Stimulated activated CD8-positive, alpha-beta memory T cell treated with anti-CD3 and anti-CD28 coated beads, Interleukin-7, amount 100 ng/mL, for 1 hour (primary cell): ENCODE data around the gene IL10RB.
"Not testable (repeated sequence)": the region's sequence is repeated elsewhere in the genome, so short reads cannot be mapped to it uniquely, and the experiment has no call there.

ENCODE experiments used
- DNase-seq, 2 donors: peaks; one replicate each; pipeline ENCODE4 v3.0.0-alpha.2; 2020; ENCODE audit warnings: low read depth in 2 of 2

Gene IL10RB

GRCh38 chr21:33240404-33240803, 25.8 kb upstream of the IL10RB start:
- DNase-seq = no peak

DNA sequence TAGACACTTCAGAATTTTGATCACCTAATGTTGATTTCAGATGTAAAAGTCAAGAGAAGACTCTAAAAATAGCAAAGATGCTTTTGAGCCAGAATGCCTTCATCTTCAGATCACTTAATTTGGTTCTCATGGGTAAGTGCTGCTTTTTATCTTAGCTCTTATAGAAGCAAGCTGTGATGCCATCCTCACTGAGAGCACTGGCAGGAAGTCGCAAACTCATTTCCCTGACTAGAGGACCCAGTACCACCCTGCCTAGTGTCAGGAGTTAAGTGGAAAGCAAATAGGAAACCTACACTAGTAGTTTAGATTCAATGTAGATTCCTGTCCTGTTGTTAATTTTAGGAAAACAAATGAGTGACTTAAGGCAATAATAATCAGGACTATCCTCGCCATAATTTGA, 24.3 kb upstream of the IL10RB start:
- no peak for DNase-seq

DNA sequence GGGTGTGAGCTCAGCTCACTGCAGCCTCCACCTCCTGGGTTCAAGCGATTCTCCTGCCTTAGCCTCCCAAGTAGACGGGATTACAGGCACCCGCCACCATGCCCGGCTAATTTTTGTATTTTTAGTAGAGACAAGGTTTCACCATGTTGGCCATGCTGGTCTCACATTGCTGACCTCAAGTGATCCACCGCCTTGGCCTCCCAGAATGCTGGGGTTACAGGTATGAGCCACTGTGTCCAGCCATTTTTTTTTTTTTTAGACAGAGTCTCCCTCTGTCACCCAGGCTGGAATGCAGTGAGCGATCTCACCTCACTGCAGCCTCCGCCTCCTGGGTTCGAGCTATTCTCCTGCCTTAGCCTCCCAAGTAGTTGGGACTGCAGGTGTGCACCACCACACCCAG, 23.3 kb upstream of the IL10RB start:
- DNase-seq = not testable (repeated sequence)

DNA sequence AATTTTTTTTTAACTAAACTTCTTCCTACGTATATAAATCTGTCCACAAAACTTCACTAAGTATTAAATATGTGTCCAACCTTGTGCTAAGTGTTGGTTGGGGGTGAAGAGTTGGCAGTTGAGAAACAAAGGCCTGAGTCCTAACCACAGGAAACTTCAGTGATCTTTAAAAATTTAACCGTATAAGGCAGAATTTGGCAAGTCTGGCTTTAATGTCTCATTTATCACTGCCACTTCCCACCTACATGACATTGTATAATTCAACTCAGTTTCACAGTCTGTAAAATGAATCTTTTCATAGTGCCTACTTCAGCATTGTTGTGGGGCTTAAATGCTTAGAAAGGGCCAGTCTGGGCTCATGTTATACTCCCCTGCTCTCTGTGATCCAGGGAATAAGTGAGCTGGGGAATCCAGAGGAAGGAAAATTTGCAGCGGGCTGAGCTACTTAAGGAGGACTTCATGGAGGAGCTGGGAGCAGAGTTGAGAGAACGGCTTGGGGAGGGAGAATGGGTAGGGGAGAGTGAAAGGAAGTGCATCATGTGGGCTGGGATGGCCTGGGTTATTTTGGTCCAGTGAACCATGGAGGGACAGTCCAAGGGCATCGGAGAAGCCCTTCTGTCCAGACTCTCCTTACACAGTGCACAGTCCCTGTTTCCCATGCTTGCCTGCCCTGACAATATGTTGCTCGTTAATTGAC, 21.9 kb upstream of the IL10RB start:
- no peak for DNase-seq

- DNase-seq = no peak
Measured at GRCh38 chr21:33244779-33245105, 21.4 kb upstream of the IL10RB start.

- no peak for DNase-seq
Measured at GRCh38 chr21:33245289-33245918, 20.8 kb upstream of the IL10RB start.

DNA sequence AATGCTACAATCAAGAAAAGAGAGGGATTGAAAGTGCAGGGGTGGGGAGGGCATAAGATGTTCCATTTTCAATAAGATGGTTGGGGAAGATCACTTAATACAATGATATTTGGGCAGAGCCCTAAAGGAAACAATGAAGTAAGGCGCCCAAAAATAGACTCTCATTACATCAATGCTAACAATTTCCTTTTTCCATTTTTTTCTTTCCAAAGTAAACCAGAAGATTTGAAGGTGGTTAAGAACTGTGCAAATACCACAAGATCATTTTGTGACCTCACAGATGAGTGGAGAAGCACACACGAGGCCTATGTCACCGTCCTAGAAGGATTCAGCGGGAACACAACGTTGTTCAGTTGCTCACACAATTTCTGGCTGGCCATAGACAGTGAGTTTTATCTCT, 19.7 kb upstream of the IL10RB start:
- no peak for DNase-seq

- DNase-seq = no peak
Measured at GRCh38 chr21:33246963-33247362, 19.2 kb upstream of the IL10RB start.

- DNase-seq = no peak
Measured at GRCh38 chr21:33247599-33247998, 18.6 kb upstream of the IL10RB start.

- no peak for DNase-seq
Measured at GRCh38 chr21:33249331-33250002, 16.7 kb upstream of the IL10RB start.

GRCh38 chr21:33251119-33251518, 15.0 kb upstream of the IL10RB start:
- DNase-seq = no peak

DNA sequence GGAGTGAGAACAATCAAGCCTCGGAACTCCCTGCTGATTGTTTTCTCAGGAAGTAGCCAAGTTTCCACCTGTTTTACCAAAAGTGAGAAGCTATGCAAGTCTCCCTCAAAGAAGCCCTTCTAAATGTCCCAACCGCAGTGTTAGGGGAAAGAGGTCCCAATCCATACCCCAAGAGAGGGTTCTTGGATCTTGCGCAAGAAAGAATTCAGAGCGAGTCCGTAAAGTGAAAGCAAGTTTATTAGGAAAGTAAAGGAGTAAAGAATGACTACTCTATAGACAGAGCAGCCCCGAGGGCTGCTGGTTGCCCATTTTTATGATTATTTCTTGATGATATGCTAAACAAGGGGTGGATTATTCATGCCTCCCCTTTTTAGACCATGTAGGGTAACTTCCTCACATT, 12.8 kb upstream of the IL10RB start:
- not testable (repeated sequence) for DNase-seq

- DNase-seq = no peak
Measured at GRCh38 chr21:33254766-33255165, 11.4 kb upstream of the IL10RB start.

GRCh38 chr21:33255404-33255803, 10.8 kb upstream of the IL10RB start:
- DNase-seq = no peak

- no peak for DNase-seq
Measured at GRCh38 chr21:33256019-33256418, 10.1 kb upstream of the IL10RB start.

DNA sequence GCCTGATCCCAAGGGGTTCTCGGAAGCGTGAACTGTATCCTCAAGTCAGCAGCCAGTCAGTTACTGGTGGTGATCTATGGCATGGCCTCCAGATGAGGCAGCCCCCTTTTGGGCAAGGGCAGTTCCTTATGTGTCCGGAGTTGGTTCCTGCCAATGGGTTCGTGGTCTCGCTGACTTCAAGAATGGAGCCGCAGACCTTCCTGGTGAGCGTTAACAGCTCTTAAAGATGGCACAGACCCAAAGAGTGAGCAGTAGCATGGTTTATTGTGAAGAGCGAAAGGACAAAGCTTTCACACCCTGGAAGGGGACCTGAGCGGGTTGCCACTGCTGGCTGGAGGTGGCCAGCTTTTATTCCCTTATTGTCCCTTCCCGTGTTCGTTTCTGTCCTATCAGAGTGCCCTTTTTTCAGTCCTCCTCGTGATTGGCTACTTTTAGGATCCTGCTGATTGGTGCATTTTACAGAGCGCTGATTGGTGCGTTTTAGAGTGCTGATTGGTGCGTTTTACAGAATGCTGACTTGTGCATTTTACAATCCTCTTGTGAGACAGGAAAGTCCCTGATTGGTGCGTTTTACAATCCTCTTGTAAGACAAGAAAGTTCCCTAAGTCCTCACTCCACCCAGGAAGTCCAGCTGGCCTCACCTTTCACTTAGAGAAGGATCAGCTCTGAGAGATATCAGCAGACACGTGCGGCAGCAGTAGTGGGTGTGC, 8.9 kb upstream of the IL10RB start:
- DNase-seq = no peak

GRCh38 chr21:33258475-33258874, 7.7 kb upstream of the IL10RB start:
- DNase-seq = no peak

GRCh38 chr21:33259428-33259827, 6.7 kb upstream of the IL10RB start:
- DNase-seq = no peak

- no peak for DNase-seq
Measured at GRCh38 chr21:33259995-33260394, 6.2 kb upstream of the IL10RB start.

DNA sequence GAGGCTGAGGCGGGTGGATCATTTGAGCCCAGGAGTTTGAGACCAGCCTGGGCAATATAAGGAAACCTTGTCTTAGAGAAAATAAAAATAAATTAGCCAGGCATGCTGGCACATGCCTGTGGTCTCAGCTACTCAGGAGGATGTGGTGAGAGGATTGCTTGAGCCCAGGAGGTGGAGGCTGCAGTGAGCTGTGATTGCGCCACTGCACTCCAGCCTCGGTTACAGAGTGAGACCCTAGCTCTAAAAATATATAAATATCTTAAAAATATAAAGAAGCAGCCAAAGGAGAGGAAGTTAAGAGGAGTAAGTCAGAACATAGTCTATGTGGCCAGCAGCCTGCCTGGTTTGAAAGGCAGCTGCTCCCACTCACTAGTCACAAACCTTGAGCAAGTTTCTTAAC, 4.5 kb upstream of the IL10RB start:
- DNase-seq = no peak

DNA sequence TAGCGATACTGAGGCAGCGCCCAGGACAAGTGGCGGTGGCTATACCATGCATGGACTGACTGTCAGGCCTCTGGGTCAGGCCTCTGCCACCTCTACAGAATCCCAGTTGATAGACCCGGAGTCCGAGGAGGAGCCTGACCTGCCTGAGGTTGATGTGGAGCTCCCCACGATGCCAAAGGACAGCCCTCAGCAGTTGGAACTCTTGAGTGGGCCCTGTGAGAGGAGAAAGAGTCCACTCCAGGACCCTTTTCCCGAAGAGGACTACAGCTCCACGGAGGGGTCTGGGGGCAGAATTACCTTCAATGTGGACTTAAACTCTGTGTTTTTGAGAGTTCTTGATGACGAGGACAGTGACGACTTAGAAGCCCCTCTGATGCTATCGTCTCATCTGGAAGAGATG, 3.2 kb upstream of the IL10RB start:
- no peak for DNase-seq

GRCh38 chr21:33264561-33264960, 1.6 kb upstream of the IL10RB start:
- no peak for DNase-seq

DNA sequence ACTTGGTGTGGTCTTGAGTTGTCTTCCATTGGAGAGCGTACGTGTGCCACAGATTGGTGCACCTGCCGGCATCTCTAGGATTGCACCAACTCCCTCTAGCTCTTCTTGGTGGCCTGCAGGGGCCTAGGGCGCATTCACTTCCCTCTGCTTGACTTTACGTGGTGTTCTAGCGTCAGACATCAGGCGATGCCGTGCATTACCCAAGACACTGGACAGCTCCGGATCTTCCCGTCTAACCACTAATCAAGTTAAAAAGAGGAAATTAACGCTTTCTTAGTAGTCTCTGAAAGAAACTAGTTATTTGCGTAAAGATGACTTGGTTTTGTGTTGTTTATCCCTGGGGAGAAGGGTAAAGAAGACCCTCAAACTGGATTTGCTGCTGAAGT, 510 bp upstream of the IL10RB start:
- DNase-seq = no peak
